AG04450 (cell line): ENCODE data around the gene ANTXR1. TPM values are rescaled to one million over a fixed set of nuclear protein-coding genes. Genes with fewer than 3 reads are reported as not detected.

Source experiments
- CTCF ChIA-PET: fragments of 300-600, 350-600 bp; formaldehyde crosslinking; extraction: SDS; loops from one replicate; lab custom pipeline; 2022; ENCODE audit warnings: antibody characterized with exemption, inconsistent platforms; lab: Charles Lee
- POLR2A ChIA-PET: fragments of 350-600 bp; formaldehyde crosslinking; extraction: SDS; loops from one replicate; lab custom pipeline; 2021; ENCODE audit warnings: antibody characterized with exemption, inconsistent platforms; lab: Yijun Ruan, JAX
- DNase-seq: peaks from one replicate; pipeline ENCODE4 v3.0.0-alpha.2; 2011; ENCODE audit warnings: low read depth, low spot score
- H3K27ac ChIP-seq: one replicate; pipeline ENCODE4 v1.5.1; 2012; ENCODE audit warnings: low read depth, low read length, control low read depth
- H3K27me3 ChIP-seq: one replicate; pipeline ENCODE4 v1.6.0; 2012; ENCODE audit warnings: low read length; ENCODE audit not compliant: control insufficient read depth, insufficient read depth
- H3K4me3 ChIP-seq: 2 replicates; pipeline ENCODE4 v1.5.1; 2011; ENCODE audit warnings: mild to moderate bottlenecking, low read depth, low read length, control low read depth
- H3K9me3 ChIP-seq: 2 replicates; pipeline ENCODE4 v1.5.1; 2012; ENCODE audit warnings: low read length; ENCODE audit not compliant: control insufficient read depth, insufficient read depth
- CTCF ChIP-seq: IDR thresholded peaks from 2 replicates; pipeline ENCODE4 v1.5.1; 2011; ENCODE audit warnings: low read depth, low read length, control low read depth, inconsistent platforms
- polyA plus RNA-seq: library from polyadenylated mRNA; depleted of rRNA; stranded (reverse); fragments of >200 nt; gene quantifications from 2 replicates; pipeline ENCODE4 v1.2.3, GENCODE V29; 2011

Gene ANTXR1
- polyA plus RNA-seq, 1 experiment, result 113 TPM

- H3K9me3 ChIP-seq, result no peaks in the 10 kb centered on the region
- no peak for DNase-seq
- ChIA-PET POLR2A (no interaction called here), CTCF (interaction anchor here (1.0 kb wide), 1 partner anchor 263 kb away, joined by 3 read pairs; no protein-coding TSS in a partner anchor)
- no peak overlapping the region for H3K4me3 ChIP-seq
- no peaks in the 10 kb centered on the region for H3K27me3 ChIP-seq
- H3K27ac ChIP-seq, result no peak overlapping the region
- no peak for TF ChIP-seq CTCF
Observed at GRCh38 chr2:69043736-69044400, 30.9 kb downstream of the ANTXR1 start.

- no peak for TF ChIP-seq CTCF
- DNase-seq, result peak; percentile 81
- Histone ChIP-seq H3K4me3 (no peak overlapping the region), H3K27ac (peak overlapping the region; percentile 62), H3K27me3 (no peaks in the 10 kb centered on the region), H3K9me3 (no peaks in the 10 kb centered on the region)
- CTCF ChIA-PET, result no interaction called here
- POLR2A ChIA-PET, result interaction anchor here (1.1 to 1.2 kb wide), 2 partner anchors 131 to 192 kb away, joined by 3 to 5 read pairs; no protein-coding TSS in a partner anchor
Observed at GRCh38 chr2:69046221-69046662, 33.3 kb downstream of the ANTXR1 start.

- H3K27me3 ChIP-seq, result no peaks in the 10 kb centered on the region
- H3K4me3 ChIP-seq, result no peak overlapping the region
- no peak overlapping the region for H3K27ac ChIP-seq
- no peak for TF ChIP-seq CTCF
- ChIA-PET CTCF (no interaction called here), POLR2A (no interaction called here)
- no peaks in the 10 kb centered on the region for H3K9me3 ChIP-seq
- DNase-seq, result no peak
Observed at GRCh38 chr2:69047625-69048145, 34.7 kb downstream of the ANTXR1 start.

GRCh38 chr2:69050802-69051201 lies 37.8 kb downstream of the ANTXR1 start:
- Histone ChIP-seq H3K27ac (no peak overlapping the region), H3K9me3 (no peaks in the 10 kb centered on the region), H3K27me3 (no peaks in the 10 kb centered on the region), H3K4me3 (no peak overlapping the region)
- no peak for TF ChIP-seq CTCF
- DNase-seq, result no peak
- ChIA-PET POLR2A (no interaction called here), CTCF (interaction anchor here (1.2 kb wide), 1 partner anchor 107 kb away, joined by 3 read pairs; no protein-coding TSS in a partner anchor)

GRCh38 chr2:69053416-69053965 lies 40.5 kb downstream of the ANTXR1 start:
- TF ChIP-seq CTCF, result no peak
- POLR2A ChIA-PET, result no interaction called here
- no peak overlapping the region for H3K4me3 ChIP-seq
- no peaks in the 10 kb centered on the region for H3K27me3 ChIP-seq
- CTCF ChIA-PET, result no interaction called here
- no peaks in the 10 kb centered on the region for H3K9me3 ChIP-seq
- H3K27ac ChIP-seq, result no peak overlapping the region
- no peak for DNase-seq
